ENCODE results near the gene DTHD1. TPM values are rescaled to one million over a fixed set of nuclear protein-coding genes. Genes with fewer than 3 reads are reported as not detected.

Gene DTHD1
- total and polyA plus RNA-seq, 2 of the 8 experiments (the other 6 are each of a cell fraction or from before 2014, with no cell fraction given) = not detected

DNA sequence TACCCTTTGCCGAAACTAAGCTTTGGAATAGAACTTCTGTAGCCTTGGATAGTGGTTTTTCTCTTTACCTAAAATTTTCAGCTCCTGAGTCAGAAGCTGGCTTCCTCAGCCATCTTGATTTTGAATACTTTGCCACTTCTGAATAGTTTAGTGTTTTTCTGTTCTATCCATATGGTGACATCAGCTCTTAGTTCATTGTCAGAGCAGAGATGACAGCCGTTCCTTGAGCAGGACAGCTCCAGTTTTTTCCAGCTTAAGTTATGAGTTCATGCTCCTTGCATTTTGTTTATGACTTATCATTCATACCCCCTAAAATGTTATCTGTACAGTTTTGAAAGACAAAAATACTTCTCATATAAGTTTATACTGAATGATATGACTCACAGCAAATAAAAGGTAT is 47.8 kb downstream of the DTHD1 start:
- FAIRE-seq (no peak), DNase-seq (ENCODE audit: low read depth in 1 of 2, low spot score in 2 of 2) (no peak)
- no peak overlapping the region for H3K18ac ChIP-seq (ENCODE audit: extremely low read depth, low read length)
- no peak overlapping the region for H4K5ac ChIP-seq (ENCODE audit: insufficient read length, low read depth, low read length)
- POLR2A ChIA-PET (ENCODE audit: partially characterized antibody) = interaction anchor here (0.6 kb wide), 1 partner anchor 849 kb away, joined by 3 read pairs; no protein-coding TSS in a partner anchor
- no peak overlapping the region for H4K91ac ChIP-seq (replicated peaks; ENCODE audit: insufficient read length, low read length)
- H3K4me1 ChIP-seq (replicated peaks in 1 of 4; ENCODE audit: control insufficient read depth in 3 of 4, insufficient read depth in 4 of 4, low read length in 3 of 4) = peaks cover 0 to 3% (median 0%) of the 10 kb centered on the region in 4 experiments; a peak in 1 of 7 replicates
- no peak overlapping the region for H2AK5ac ChIP-seq (ENCODE audit: low read depth, low read length)
- 0 out of 2 replicates have a peak overlapping the region, but pooled peaks have one; percentile 9 for H2AFZ ChIP-seq (ENCODE audit: low read length)
- no peaks in the 10 kb centered on the region for H3K79me2 ChIP-seq (ENCODE audit: control insufficient read depth in 1 of 2, insufficient read depth in 2 of 2, low read length in 2 of 2)
- H3K4ac ChIP-seq (replicated peaks; ENCODE audit: insufficient read length, low read depth, low read length) = no peak overlapping the region
- no peaks in the 10 kb centered on the region for H4K20me1 ChIP-seq (replicated peaks in 1 of 2; ENCODE audit: control insufficient read depth in 1 of 2, insufficient read depth in 2 of 2, low read length in 2 of 2)
- H3K9ac ChIP-seq (replicated peaks in 1 of 4; ENCODE audit: extremely low read depth in 1 of 4, low read depth in 3 of 4, low read length in 3 of 4) = no peak overlapping the region
- H3K4me3 ChIP-seq (ENCODE audit: extremely low read depth in 1 of 4, insufficient read depth in 2 of 4, low read depth in 3 of 4, low read length in 4 of 4) = no peak overlapping the region
- no peaks in the 10 kb centered on the region for H3K36me3 ChIP-seq (ENCODE audit: control insufficient read depth in 2 of 4, insufficient read depth in 4 of 4, low read length in 3 of 4)
- no peak overlapping the region for H2BK120ac ChIP-seq (replicated peaks; ENCODE audit: low read depth, low read length)
- no peak overlapping the region for H3K27ac ChIP-seq (ENCODE audit: low read depth, low read length)
- no peak overlapping the region for H3K23ac ChIP-seq (ENCODE audit: insufficient read length)
- no peak overlapping the region for H3K4me2 ChIP-seq (ENCODE audit: insufficient read depth in 1 of 2, low read depth in 2 of 2, low read length in 2 of 2)
- H3K9me3 ChIP-seq (ENCODE audit: insufficient read depth in 2 of 2, low read depth in 1 of 2, low read length in 1 of 2) = no peaks in the 10 kb centered on the region
- H3K56ac ChIP-seq (replicated peaks; ENCODE audit: insufficient read length, low read depth, low read length) = no peak overlapping the region
- no peak overlapping the region for H3K14ac ChIP-seq (ENCODE audit: insufficient read length)
- no peak overlapping the region for H2BK15ac ChIP-seq (ENCODE audit: low read length)
- no peak overlapping the region for H2BK20ac ChIP-seq (ENCODE audit: low read length)
- no peak overlapping the region for H2BK12ac ChIP-seq (ENCODE audit: low read depth, low read length)
- no peaks in the 10 kb centered on the region for H3K79me1 ChIP-seq (ENCODE audit: low read depth, low read length)
- 92% methylated on average over 2 of the region's 2 CpGs; no CpG with 5 or more reads in 1 of the 2 experiments for WGBS, 2 experiments (ENCODE audit: extremely low coverage in 1 of 2, insufficient coverage in 1 of 2, insufficient read length in 1 of 2, insufficient replicate concordance in 2 of 2, low coverage in 1 of 2, low lambda C conversion rate in 2 of 2, missing lambda C conversion rate in 1 of 2)
- H2BK5ac ChIP-seq (ENCODE audit: low read depth, low read length) = no peak overlapping the region
- H4K8ac ChIP-seq (ENCODE audit: extremely low read depth, insufficient read depth, low read length) = no peak overlapping the region
- CTCF ChIA-PET (ENCODE audit: partially characterized antibody) = no interaction called here
- no peaks in the 10 kb centered on the region for H3K23me2 ChIP-seq (ENCODE audit: low read depth, low read length)
- no peaks in the 10 kb centered on the region for H3K27me3 ChIP-seq (replicated peaks in 1 of 4; ENCODE audit: control insufficient read depth in 3 of 4, extremely low read depth in 1 of 4, insufficient read depth in 3 of 4, low read length in 3 of 4)
- TF ChIP-seq POLR2AphosphoS5 (IDR thresholded peaks at IDR 0.05; ENCODE audit: low read depth, low read length) (no peak), SIX5 (IDR thresholded peaks at IDR 0.05; ENCODE audit: low read depth, low read length) (no peak), EZH2 (IDR thresholded peaks at IDR 0.05; ENCODE audit: low read depth, low read length, severe bottlenecking) (no peak), BCL11A (IDR thresholded peaks at IDR 0.05; ENCODE audit: low read depth in 2 of 2, low read length in 2 of 2) (no peak), KDM4A (IDR thresholded peaks at IDR 0.05; ENCODE audit: low read depth, low read length, severe bottlenecking) (no peak), ASH2L (IDR thresholded peaks at IDR 0.05; ENCODE audit: low read length) (no peak)
- TF ChIP-seq, protein P1, sequence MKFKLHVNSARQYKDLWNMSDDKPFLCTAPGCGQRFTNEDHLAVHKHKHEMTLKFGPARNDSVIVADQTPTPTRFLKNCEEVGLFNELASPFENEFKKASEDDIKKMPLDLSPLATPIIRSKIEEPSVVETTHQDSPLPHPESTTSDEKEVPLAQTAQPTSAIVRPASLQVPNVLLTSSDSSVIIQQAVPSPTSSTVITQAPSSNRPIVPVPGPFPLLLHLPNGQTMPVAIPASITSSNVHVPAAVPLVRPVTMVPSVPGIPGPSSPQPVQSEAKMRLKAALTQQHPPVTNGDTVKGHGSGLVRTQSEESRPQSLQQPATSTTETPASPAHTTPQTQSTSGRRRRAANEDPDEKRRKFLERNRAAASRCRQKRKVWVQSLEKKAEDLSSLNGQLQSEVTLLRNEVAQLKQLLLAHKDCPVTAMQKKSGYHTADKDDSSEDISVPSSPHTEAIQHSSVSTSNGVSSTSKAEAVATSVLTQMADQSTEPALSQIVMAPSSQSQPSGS (IDR thresholded peaks at IDR 0.05; ENCODE audit: low read length) = no peak
